Hepatocyte (in vitro differentiated cells): ENCODE data around the gene PLPPR3. TPM values are rescaled to one million over a fixed set of nuclear protein-coding genes. Genes with fewer than 3 reads are reported as not detected.
A peak's percentile ranks its signal among the peaks of the same experiment; 100 is the strongest.

ENCODE experiments used
- DNase-seq: peaks from one replicate; pipeline ENCODE4 v3.0.0-alpha.2; 2016; ENCODE audit warnings: low spot score
- H2AFZ ChIP-seq: fragments of 200-600 bp; sonication (generic); 2 replicates; pipeline ENCODE4 v1.6.0; 2016; ENCODE audit warnings: antibody characterized with exemption, mild to moderate bottlenecking
- H3K27ac ChIP-seq: fragments of 200-600 bp; sonication (generic); 2 replicates; pipeline ENCODE4 v1.5.1; 2016; ENCODE audit warnings: mild to moderate bottlenecking
- H3K27me3 ChIP-seq: fragments of 200-600 bp; sonication (generic); 2 replicates; pipeline ENCODE4 v1.6.1; 2016
- H3K36me3 ChIP-seq: fragments of 200-600 bp; sonication (generic); replicated peaks from 2 replicates; pipeline ENCODE4 v1.5.1; 2016; ENCODE audit warnings: low read depth; ENCODE audit not compliant: insufficient read depth
- H3K4me1 ChIP-seq: fragments of 200-600 bp; sonication (generic); 2 replicates; pipeline ENCODE4 v1.5.1; 2016; ENCODE audit warnings: mild to moderate bottlenecking, moderate library complexity; ENCODE audit not compliant: insufficient read depth
- H3K4me2 ChIP-seq: fragments of 200-600 bp; sonication (generic); 2 replicates; pipeline ENCODE4 v1.6.0; 2016
- H3K4me3 ChIP-seq: fragments of 200-600 bp; sonication (generic); 2 replicates; pipeline ENCODE4 v1.5.1; 2016; ENCODE audit warnings: mild to moderate bottlenecking
- H3K79me2 ChIP-seq: fragments of 200-600 bp; sonication (generic); 2 replicates; pipeline ENCODE4 v1.6.0; 2017; ENCODE audit warnings: mild to moderate bottlenecking
- H3K9me2 ChIP-seq: fragments of 200-600 bp; sonication (generic); replicated peaks from 2 replicates; pipeline ENCODE4 v1.6.0; 2017; ENCODE audit warnings: mild to moderate bottlenecking; ENCODE audit not compliant: insufficient read depth
- H3K9me3 ChIP-seq: fragments of 200-600 bp; sonication (generic); 2 replicates; pipeline ENCODE4 v1.5.1; 2016; ENCODE audit warnings: low read depth, mild to moderate bottlenecking
- H4K20me1 ChIP-seq: fragments of 200-600 bp; sonication (generic); 2 replicates; pipeline ENCODE4 v1.6.0; 2016; ENCODE audit warnings: mild to moderate bottlenecking; ENCODE audit not compliant: insufficient read depth, poor library complexity, severe bottlenecking
- CTCF ChIP-seq: fragments of 200-600 bp; sonication (generic); IDR thresholded peaks from 2 replicates; pipeline ENCODE4 v1.5.1; 2016; ENCODE audit warnings: antibody characterized with exemption, mild to moderate bottlenecking; ENCODE audit not compliant: poor library complexity
- EZH2 ChIP-seq: fragments of 200-600 bp; sonication (generic); IDR thresholded peaks from 2 replicates; pipeline ENCODE4 v1.6.1; 2016; ENCODE audit warnings: antibody characterized with exemption, mild to moderate bottlenecking, borderline replicate concordance
- EZH2phosphoT487 ChIP-seq: fragments of 200-600 bp; sonication (generic); IDR thresholded peaks from one replicate; pipeline ENCODE4 v1.6.1; 2018; ENCODE audit warnings: antibody characterized with exemption, mild to moderate bottlenecking, low read depth, moderate library complexity; ENCODE audit not compliant: unreplicated experiment, severe bottlenecking
- WGBS: methylation state at CpG from one replicate; pipeline ENCODE4 v1.1.6; 2016; ENCODE audit warnings: low lambda C conversion rate; ENCODE audit errors: missing lambda C conversion rate; 5-methylcytosine and 5-hydroxymethylcytosine counted together
- polyA plus RNA-seq: library from polyadenylated mRNA; unstranded; fragments of >200 nt; fragmentation: Nextera tagmentation; extraction: Ambion mirVana; gene quantifications from 2 replicates; pipeline ENCODE4 v1.2.1, GENCODE V29; 2016
- total RNA-seq: library from RNA; depleted of rRNA; stranded (reverse); fragments of >200 nt; gene quantifications from 2 replicates; pipeline ENCODE4 v1.2.3, GENCODE V29; 2014

Gene PLPPR3
- total and polyA plus RNA-seq, 2 experiments from 2014 or later = 11.1 to 11.7 TPM

GRCh38 chr19:778910-779653 lies 42.7 kb downstream of the PLPPR3 start:
- Histone ChIP-seq H3K9me3 (no peaks in the 10 kb centered on the region), H3K36me3 (no peaks in the 10 kb centered on the region), H4K20me1 (no peaks in the 10 kb centered on the region), H3K27me3 (no peaks in the 10 kb centered on the region), H3K9me2 (no peaks in the 10 kb centered on the region), H3K4me2 (peak overlapping the region; percentile 36), H3K27ac (peak overlapping the region; percentile 78), H3K79me2 (peaks cover 21% of the 10 kb centered on the region), H3K4me3 (no peak overlapping the region), H2AFZ (peak overlapping the region; percentile 29), H3K4me1 (peaks cover 33% of the 10 kb centered on the region)
- DNase-seq = peak; percentile 85
- no peak for TF ChIP-seq EZH2
- TF ChIP-seq CTCF = no peak
- TF ChIP-seq EZH2phosphoT487 = no peak
- WGBS = 61% methylated on average over 35 of the region's 36 CpGs

- peaks cover 9% of the 10 kb centered on the region for H3K79me2 ChIP-seq
- H4K20me1 ChIP-seq = no peaks in the 10 kb centered on the region
- H3K4me1 ChIP-seq = peaks cover 13% of the 10 kb centered on the region
- H3K4me2 ChIP-seq = no peak overlapping the region
- H3K36me3 ChIP-seq = no peaks in the 10 kb centered on the region
- no peaks in the 10 kb centered on the region for H3K27me3 ChIP-seq
- no peak for DNase-seq
- no peak overlapping the region for H2AFZ ChIP-seq
- no peaks in the 10 kb centered on the region for H3K9me2 ChIP-seq
- 93% methylated on average over 18 of the region's 18 CpGs for WGBS
- TF ChIP-seq EZH2phosphoT487 (no peak), CTCF (no peak), EZH2 (no peak)
- no peaks in the 10 kb centered on the region for H3K9me3 ChIP-seq
- H3K4me3 ChIP-seq = no peak overlapping the region
- no peak overlapping the region for H3K27ac ChIP-seq
Observed at GRCh38 chr19:776549-776948, 45.2 kb downstream of the PLPPR3 start.

GRCh38 chr19:772730-773436 lies 48.9 kb downstream of the PLPPR3 start:
- 73% methylated on average over 18 of the region's 18 CpGs for WGBS
- peak; percentile 33 for DNase-seq

More at GRCh38 chr19:772730-773436, 48.9 kb downstream of the PLPPR3 start:
- TF ChIP-seq CTCF (no peak), EZH2 (no peak), EZH2phosphoT487 (no peak)
- H4K20me1 ChIP-seq = no peaks in the 10 kb centered on the region
- H3K9me2 ChIP-seq = no peaks in the 10 kb centered on the region
- H3K79me2 ChIP-seq = no peaks in the 10 kb centered on the region
- H3K4me1 ChIP-seq = peaks cover 5% of the 10 kb centered on the region
- H2AFZ ChIP-seq = no peak overlapping the region
- no peak overlapping the region for H3K4me2 ChIP-seq
- no peaks in the 10 kb centered on the region for H3K27me3 ChIP-seq
- no peak overlapping the region for H3K4me3 ChIP-seq
- H3K27ac ChIP-seq = no peak overlapping the region
- no peaks in the 10 kb centered on the region for H3K36me3 ChIP-seq
- H3K9me3 ChIP-seq = no peaks in the 10 kb centered on the region
